K562 (cell line): ENCODE measurements around the gene RECQL5. TPM values are rescaled to one million over a fixed set of nuclear protein-coding genes. Genes with fewer than 3 reads are reported as not detected.
A peak's percentile ranks its signal among the peaks of the same experiment; 100 is the strongest.

Source experiments
- BRD9 ChIP-seq: fragments of 450-650 bp; IDR thresholded peaks from 2 replicates; pipeline ENCODE4 v1.6.1; 2018; ENCODE audit warnings: low read depth; ENCODE audit not compliant: partially characterized antibody
- COPS2 ChIP-seq: fragments of 450-650 bp; conservative IDR thresholded peaks from 2 replicates; pipeline ENCODE4 v1.6.1; 2016; ENCODE audit warnings: mild to moderate bottlenecking, moderate library complexity
- DPF2 ChIP-seq: fragments of 450-650 bp; IDR thresholded peaks from 2 replicates; pipeline ENCODE4 v1.6.1; 2016
- JUN ChIP-seq, 2 experiments: sonication (generic) in 1 of 2; formaldehyde crosslinking in 1 of 2; IDR thresholded peaks; 2 replicates each; pipeline versions ENCODE4 v1.6.1 to v1.8.0; 2012 to 2022; ENCODE audit warnings: borderline replicate concordance in 2 of 2, mild to moderate bottlenecking in 2 of 2, improper control_type of control experiment in 1 of 2, low read depth in 1 of 2, low read length in 1 of 2, missing genetic modification reagents in 1 of 2
- KLF16 ChIP-seq: IDR thresholded peaks from 2 replicates; pipeline ENCODE4 v1.6.1; 2016; ENCODE audit warnings: antibody characterized with exemption
- NBN ChIP-seq: fragments of 450-650 bp; IDR thresholded peaks from 2 replicates; pipeline ENCODE4 v1.6.1; 2016; ENCODE audit warnings: low read depth, mild to moderate bottlenecking
- NFATC3 ChIP-seq: fragments of 450-650 bp; IDR thresholded peaks from 2 replicates; pipeline ENCODE4 v1.6.1; 2017; ENCODE audit warnings: mild to moderate bottlenecking
- NRF1 ChIP-seq, 2 experiments: fragments of 450-650 bp; IDR thresholded peaks in 1 of 2; conservative IDR thresholded peaks in 1 of 2; 2 replicates each; pipeline ENCODE4 v1.6.1; 2014; ENCODE audit warnings: mild to moderate bottlenecking in 2 of 2
- SMARCC2 ChIP-seq: fragments of 450-650 bp; IDR thresholded peaks from 2 replicates; pipeline ENCODE4 v1.6.1; 2017; ENCODE audit warnings: antibody characterized with exemption, moderate library complexity, mild to moderate bottlenecking, low read depth
- TAL1 ChIP-seq: fragments of 450-650 bp; IDR thresholded peaks from 2 replicates; pipeline ENCODE4 v1.6.1; 2016; ENCODE audit warnings: mild to moderate bottlenecking
- XRCC5 ChIP-seq: fragments of 200-400 bp; formaldehyde crosslinking; IDR thresholded peaks from 2 replicates; pipeline ENCODE4 v1.6.1; 2017; ENCODE audit warnings: low read depth, mild to moderate bottlenecking, low read length
- ZNF445 ChIP-seq: fragments of 250-450 bp; sonication (Bioruptor Pico); IDR thresholded peaks from 2 replicates; pipeline ENCODE4 v1.4.0; 2020; ENCODE audit warnings: low read depth, mild to moderate bottlenecking, moderate library complexity
- ZNF668 ChIP-seq: fragments of 250-450 bp; sonication (Bioruptor Pico); IDR thresholded peaks from 2 replicates; pipeline ENCODE4 v1.8.0; 2022; ENCODE audit warnings: mild to moderate bottlenecking, inconsistent platforms
- polyA plus RNA-seq, 8 experiments: library from polyadenylated mRNA; depleted of rRNA in 4 of 8; stranded (reverse) in 5 of 8; unstranded in 3 of 8; fragments of >200 nt; fragmentation: Nextera tagmentation in 2 of 8; fragmentation: Illumina TruSeq in 1 of 8; extraction: Ambion mirVana in 2 of 8; extraction: Trizol in 1 of 8; gene quantifications; 2 replicates each; pipeline versions ENCODE4 v1.2.1 to v1.2.3, GENCODE V29; 2011 to 2014; ENCODE audit warnings: inconsistent platforms in 1 of 8, missing spikeins in 1 of 8
- total RNA-seq, 7 experiments: library from RNA; depleted of rRNA in 6 of 7; stranded (reverse); fragments of >200 nt in 6 of 7; fragmentation: Illumina TruSeq in 2 of 7; extraction: Trizol in 2 of 7; gene quantifications; 2 replicates each; pipeline versions ENCODE4 v1.2.1 to v1.2.3, GENCODE V29; 2011 to 2021; ENCODE audit warnings: low replicate concordance in 1 of 7
- TF ChIP-seq, protein P1 (sequence below): fragments of 450-650 bp; formaldehyde crosslinking; IDR thresholded peaks from 2 replicates; pipeline ENCODE4 v1.4.0; 2022; ENCODE audit warnings: missing genetic modification characterization
- TF ChIP-seq, protein P2 (sequence below): IDR thresholded peaks from 2 replicates; pipeline ENCODE4 v1.6.1; 2011; ENCODE audit warnings: borderline replicate concordance, low read depth, mild to moderate bottlenecking, moderate library complexity, low read length; ENCODE audit not compliant: insufficient read depth, poor library complexity, severe bottlenecking

RECQL5 gene
- total and polyA plus RNA-seq, 9 of the 15 experiments (the other 6 are each of a cell fraction or from before 2014, with no cell fraction given): 4.1 to 34.8 (median 16.4) TPM

DNA sequence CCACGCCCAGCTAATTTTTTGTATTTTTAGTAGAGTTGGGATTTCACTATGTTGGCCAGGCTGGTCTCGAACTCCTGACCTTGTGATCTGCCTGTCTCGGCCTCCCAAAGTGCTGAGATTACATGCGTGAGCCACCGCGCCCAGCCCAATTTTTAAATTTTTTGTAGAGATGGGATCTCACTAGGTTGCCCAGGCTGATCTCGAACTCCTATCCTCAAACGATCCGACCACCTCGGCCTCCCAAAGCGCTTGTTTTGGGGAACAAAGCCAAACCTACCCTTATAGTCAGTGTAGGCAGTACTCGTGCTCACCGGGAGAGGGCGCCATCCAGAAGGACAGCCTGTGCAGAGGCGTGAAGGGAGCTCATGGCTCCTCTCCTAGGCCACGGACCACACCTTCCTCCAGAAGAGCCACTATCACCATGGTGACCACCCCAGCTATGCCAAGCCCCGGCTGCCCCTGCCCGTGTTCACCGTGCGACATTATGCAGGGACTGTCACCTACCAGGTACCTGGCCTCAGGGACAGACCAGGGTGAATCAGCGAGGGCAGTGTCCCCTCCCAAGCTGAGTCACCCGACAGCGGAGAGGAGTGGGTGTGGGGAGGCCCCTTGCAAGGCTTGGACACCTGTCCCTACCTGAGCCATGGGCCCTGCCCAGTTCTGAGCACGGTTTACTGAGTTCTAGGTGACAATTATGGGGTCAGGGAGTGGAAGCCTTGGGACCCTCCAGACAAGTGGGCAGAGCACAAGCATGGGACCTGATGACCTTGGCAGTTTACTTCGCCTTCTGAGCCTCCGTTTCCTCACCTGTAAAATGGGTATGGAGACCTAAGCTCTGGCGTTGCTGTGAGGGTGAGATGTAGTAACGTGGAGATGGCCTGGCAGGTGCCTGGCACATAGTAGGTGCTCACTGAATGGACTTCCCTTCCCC lies 65.6 kb downstream of the RECQL5 start (continued):
- TF ChIP-seq NFATC3: 0 out of 2 replicates have a peak, but pooled peaks have one; percentile 55
- TF ChIP-seq DPF2: peak; percentile 61
- TF ChIP-seq, protein P1, sequence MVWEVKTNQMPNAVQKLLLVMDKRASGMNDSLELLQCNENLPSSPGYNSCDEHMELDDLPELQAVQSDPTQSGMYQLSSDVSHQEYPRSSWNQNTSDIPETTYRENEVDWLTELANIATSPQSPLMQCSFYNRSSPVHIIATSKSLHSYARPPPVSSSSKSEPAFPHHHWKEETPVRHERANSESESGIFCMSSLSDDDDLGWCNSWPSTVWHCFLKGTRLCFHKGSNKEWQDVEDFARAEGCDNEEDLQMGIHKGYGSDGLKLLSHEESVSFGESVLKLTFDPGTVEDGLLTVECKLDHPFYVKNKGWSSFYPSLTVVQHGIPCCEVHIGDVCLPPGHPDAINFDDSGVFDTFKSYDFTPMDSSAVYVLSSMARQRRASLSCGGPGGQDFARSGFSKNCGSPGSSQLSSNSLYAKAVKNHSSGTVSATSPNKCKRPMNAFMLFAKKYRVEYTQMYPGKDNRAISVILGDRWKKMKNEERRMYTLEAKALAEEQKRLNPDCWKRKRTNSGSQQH (CRISPR knock-in tag): no peak
- 0 out of 2 replicates have a peak, but pooled peaks have one; percentile 41 for TF ChIP-seq KLF16
- TF ChIP-seq BRD9: no peak
- TF ChIP-seq SMARCC2: 0 out of 2 replicates have a peak, but pooled peaks have one; percentile 41
- no peak for TF ChIP-seq COPS2
- 0 out of 2 replicates have a peak, but pooled peaks have one; percentile 3 for TF ChIP-seq TAL1
- TF ChIP-seq, protein P2, sequence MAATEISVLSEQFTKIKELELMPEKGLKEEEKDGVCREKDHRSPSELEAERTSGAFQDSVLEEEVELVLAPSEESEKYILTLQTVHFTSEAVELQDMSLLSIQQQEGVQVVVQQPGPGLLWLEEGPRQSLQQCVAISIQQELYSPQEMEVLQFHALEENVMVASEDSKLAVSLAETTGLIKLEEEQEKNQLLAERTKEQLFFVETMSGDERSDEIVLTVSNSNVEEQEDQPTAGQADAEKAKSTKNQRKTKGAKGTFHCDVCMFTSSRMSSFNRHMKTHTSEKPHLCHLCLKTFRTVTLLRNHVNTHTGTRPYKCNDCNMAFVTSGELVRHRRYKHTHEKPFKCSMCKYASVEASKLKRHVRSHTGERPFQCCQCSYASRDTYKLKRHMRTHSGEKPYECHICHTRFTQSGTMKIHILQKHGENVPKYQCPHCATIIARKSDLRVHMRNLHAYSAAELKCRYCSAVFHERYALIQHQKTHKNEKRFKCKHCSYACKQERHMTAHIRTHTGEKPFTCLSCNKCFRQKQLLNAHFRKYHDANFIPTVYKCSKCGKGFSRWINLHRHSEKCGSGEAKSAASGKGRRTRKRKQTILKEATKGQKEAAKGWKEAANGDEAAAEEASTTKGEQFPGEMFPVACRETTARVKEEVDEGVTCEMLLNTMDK: peak; percentile 32
- no peak for TF ChIP-seq JUN (IDR thresholded peaks at IDR 0.05; ENCODE audit: borderline replicate concordance, low read depth, low read length)
- no peak for TF ChIP-seq JUN (CRISPR knock-in tag; IDR thresholded peaks at IDR 0.05; ENCODE audit: borderline replicate concordance)
- TF ChIP-seq NBN: 0 out of 2 replicates have a peak, but pooled peaks have one; percentile 65
- peak; percentile 88 for TF ChIP-seq XRCC5
- TF ChIP-seq NRF1 (conservative IDR thresholded peaks at IDR 0.05 in 1 of 2, IDR thresholded peaks at IDR 0.05 in 1 of 2): 0 out of 4 replicates have a peak, but pooled peaks of 1 of the 2 experiments have one; percentile 13
- no peak for TF ChIP-seq ZNF668
- no peak for TF ChIP-seq ZNF445 (CRISPR knock-in tag)
- TF ChIP-seq, all 486 proteins: peak for 58
